OCI-LY1 (cell line): ENCODE data around the gene TTYH1.

Experiments used
- EZH2 ChIP-seq: fragments of 200-600 bp; sonication (generic), shearing (Covaris generic); IDR thresholded peaks from 2 replicates; pipeline ENCODE4 v1.8.0; 2017; ENCODE audit warnings: borderline replicate concordance, mixed run types, mild to moderate bottlenecking, antibody characterized with exemption, low read length, moderate library complexity, mixed read lengths
- TF ChIP-seq, protein P1 (sequence below): fragments of 200-600 bp; sonication (generic), shearing (Covaris generic); IDR thresholded peaks from 2 replicates; pipeline ENCODE4 v1.5.1; 2017; ENCODE audit warnings: mild to moderate bottlenecking, antibody characterized with exemption, low read length, moderate library complexity, mixed read lengths

DNA sequence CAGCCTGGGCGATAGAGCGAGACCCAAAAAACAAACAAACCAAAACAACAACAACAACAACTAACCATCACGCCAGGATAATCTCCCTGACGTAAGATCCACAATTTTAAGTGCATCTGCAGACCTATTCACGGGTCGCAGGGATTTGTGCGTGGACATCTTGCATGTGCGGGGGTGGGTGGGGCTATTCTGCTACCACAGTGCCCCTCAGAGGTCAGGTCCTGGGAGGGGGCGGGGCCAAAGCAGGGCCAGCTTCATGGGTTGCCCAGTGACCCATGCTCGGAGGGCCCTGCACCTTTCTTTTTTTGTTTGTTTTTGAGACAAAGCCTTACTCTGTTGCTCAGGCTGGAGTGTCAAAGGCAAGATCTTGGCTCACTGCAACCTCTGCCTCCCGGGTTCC, 60.4 kb downstream of the TTYH1 start:
- TF ChIP-seq, protein P1, sequence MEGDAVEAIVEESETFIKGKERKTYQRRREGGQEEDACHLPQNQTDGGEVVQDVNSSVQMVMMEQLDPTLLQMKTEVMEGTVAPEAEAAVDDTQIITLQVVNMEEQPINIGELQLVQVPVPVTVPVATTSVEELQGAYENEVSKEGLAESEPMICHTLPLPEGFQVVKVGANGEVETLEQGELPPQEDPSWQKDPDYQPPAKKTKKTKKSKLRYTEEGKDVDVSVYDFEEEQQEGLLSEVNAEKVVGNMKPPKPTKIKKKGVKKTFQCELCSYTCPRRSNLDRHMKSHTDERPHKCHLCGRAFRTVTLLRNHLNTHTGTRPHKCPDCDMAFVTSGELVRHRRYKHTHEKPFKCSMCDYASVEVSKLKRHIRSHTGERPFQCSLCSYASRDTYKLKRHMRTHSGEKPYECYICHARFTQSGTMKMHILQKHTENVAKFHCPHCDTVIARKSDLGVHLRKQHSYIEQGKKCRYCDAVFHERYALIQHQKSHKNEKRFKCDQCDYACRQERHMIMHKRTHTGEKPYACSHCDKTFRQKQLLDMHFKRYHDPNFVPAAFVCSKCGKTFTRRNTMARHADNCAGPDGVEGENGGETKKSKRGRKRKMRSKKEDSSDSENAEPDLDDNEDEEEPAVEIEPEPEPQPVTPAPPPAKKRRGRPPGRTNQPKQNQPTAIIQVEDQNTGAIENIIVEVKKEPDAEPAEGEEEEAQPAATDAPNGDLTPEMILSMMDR = no peak
- no peak for TF ChIP-seq EZH2
